ENCODE measurements around the gene NDFIP2.

Gene NDFIP2, protein sequence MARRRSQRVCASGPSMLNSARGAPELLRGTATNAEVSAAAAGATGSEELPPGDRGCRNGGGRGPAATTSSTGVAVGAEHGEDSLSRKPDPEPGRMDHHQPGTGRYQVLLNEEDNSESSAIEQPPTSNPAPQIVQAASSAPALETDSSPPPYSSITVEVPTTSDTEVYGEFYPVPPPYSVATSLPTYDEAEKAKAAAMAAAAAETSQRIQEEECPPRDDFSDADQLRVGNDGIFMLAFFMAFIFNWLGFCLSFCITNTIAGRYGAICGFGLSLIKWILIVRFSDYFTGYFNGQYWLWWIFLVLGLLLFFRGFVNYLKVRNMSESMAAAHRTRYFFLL

DNA sequence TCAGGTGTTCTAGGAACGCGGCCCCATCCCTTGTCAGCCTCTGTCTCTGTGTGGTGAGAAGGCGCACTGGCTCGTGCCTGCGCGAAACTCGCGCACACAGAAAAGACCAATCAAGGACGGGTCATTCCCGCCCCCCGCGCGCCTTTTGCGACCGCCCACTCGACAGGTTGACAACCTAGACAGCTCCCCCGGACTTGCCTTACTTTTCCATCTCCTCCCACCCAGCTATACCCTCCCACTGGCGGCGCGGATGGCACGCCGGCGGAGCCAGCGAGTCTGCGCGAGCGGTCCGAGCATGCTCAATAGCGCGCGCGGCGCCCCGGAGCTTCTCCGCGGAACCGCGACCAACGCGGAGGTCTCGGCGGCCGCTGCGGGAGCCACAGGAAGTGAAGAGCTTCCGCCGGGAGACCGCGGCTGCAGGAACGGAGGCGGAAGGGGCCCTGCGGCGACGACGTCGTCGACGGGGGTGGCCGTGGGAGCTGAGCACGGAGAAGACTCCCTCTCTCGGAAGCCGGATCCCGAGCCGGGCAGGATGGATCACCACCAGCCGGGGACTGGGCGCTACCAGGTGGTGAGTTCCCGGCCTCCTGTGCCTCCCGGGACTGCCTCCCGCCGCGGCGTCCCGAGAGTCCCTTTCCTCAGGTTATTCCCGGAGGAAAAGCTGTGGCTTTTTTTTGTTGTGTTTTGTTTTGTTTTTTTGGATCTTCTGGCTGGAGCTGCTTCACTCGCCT, at the start of gene NDFIP2:
Gene NDFIP2 (plus strand): TSS at position 202 of the 731 bp plus-strand sequence. CDS start 49 bp downstream, at position 251.
- H3K4me3 ChIP-seq (replicated peaks; ENCODE audit: low read depth, low read length), result peak within 1 kb of the TSS; percentile 80
- peak; percentile 92 for DNase-seq (ENCODE audit: extremely low read depth, insufficient read length)
- H3K36me3 ChIP-seq (ENCODE audit: control insufficient read depth, insufficient read depth, low read length), result no peaks in the 10 kb centered on the region
- no peaks in the 10 kb centered on the region for H3K27me3 ChIP-seq (replicated peaks; ENCODE audit: control insufficient read depth, insufficient read depth, low read length)
- TF ChIP-seq, protein P1, sequence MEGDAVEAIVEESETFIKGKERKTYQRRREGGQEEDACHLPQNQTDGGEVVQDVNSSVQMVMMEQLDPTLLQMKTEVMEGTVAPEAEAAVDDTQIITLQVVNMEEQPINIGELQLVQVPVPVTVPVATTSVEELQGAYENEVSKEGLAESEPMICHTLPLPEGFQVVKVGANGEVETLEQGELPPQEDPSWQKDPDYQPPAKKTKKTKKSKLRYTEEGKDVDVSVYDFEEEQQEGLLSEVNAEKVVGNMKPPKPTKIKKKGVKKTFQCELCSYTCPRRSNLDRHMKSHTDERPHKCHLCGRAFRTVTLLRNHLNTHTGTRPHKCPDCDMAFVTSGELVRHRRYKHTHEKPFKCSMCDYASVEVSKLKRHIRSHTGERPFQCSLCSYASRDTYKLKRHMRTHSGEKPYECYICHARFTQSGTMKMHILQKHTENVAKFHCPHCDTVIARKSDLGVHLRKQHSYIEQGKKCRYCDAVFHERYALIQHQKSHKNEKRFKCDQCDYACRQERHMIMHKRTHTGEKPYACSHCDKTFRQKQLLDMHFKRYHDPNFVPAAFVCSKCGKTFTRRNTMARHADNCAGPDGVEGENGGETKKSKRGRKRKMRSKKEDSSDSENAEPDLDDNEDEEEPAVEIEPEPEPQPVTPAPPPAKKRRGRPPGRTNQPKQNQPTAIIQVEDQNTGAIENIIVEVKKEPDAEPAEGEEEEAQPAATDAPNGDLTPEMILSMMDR (IDR thresholded peaks at IDR 0.05; ENCODE audit: insufficient read depth, low read length, poor library complexity, severe bottlenecking), result no peak

DNA sequence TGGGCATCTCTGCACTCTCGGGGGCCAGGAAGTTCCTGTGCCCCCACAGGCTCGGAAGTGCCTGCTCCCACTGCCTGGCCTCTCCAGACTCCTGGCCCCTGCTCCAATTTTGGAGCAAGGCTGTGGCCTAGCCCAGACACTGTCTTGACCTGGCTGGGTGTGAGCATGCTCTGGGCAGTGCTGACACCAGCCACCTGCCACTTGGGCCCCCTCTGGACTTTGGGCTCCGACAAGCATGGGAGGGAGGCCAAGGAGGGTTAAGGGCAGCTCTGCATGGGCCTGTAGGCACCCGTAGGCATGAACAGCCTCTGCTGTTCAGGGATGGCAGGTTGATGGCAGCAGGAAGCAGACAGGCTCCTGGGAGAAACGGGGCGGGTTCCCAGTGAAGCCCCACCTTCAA, 48.9 kb upstream of the NDFIP2 start:
- Histone ChIP-seq H3K4me3 (replicated peaks; ENCODE audit: low read depth, low read length) (no peak overlapping the region), H3K36me3 (ENCODE audit: control insufficient read depth, insufficient read depth, low read length) (no peaks in the 10 kb centered on the region), H3K27me3 (replicated peaks; ENCODE audit: control insufficient read depth, insufficient read depth, low read length) (no peaks in the 10 kb centered on the region)
- no peak for DNase-seq (ENCODE audit: extremely low read depth, insufficient read length)
- TF ChIP-seq, protein P1 (IDR thresholded peaks at IDR 0.05; ENCODE audit: insufficient read depth, low read length, poor library complexity, severe bottlenecking), result no peak

DNA sequence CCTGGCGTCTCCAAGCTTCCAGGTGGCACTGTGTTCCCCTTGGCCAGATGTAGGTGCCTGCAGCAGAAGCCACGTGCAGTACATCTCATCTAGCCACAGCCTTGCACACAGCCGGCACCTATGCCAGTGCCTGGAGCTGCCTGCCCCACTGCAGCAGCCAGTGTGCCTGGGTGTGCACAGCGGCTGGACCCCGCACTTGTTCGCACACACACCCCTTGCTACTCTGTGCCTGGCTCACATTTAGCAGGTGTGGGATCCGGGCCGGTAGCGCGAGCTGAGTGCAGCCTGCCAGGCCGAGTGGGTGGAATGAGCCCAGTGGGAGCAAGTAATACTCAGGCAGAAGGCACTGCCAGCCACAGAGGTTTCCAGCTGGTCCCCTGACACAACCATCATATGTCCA, 48.0 kb upstream of the NDFIP2 start:
- H3K36me3 ChIP-seq (ENCODE audit: control insufficient read depth, insufficient read depth, low read length), result no peaks in the 10 kb centered on the region
- H3K4me3 ChIP-seq (replicated peaks; ENCODE audit: low read depth, low read length), result no peak overlapping the region
- TF ChIP-seq, protein P1 (IDR thresholded peaks at IDR 0.05; ENCODE audit: insufficient read depth, low read length, poor library complexity, severe bottlenecking), result no peak
- no peak for DNase-seq (ENCODE audit: extremely low read depth, insufficient read length)
- no peaks in the 10 kb centered on the region for H3K27me3 ChIP-seq (replicated peaks; ENCODE audit: control insufficient read depth, insufficient read depth, low read length)

DNA sequence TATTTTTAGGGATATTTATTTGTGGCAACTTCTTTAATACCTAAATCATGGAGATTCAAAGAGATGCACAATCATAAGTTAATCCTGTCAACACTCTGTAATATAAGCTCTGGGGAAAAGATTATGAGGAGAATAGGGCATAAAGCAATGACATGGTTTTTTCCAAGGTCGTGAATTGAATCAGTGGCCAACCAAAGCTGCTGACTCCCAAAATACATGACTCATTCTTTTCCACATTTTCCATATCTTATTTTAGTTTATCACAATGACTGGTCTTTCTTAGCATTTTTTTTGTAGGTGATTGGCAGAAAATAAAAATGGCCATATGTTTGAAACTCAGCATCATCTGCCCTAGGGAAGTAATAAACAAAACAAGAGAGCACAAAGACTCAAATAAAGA, 46.4 kb upstream of the NDFIP2 start:
- no peak for DNase-seq (ENCODE audit: extremely low read depth, insufficient read length)
- no peaks in the 10 kb centered on the region for H3K36me3 ChIP-seq (ENCODE audit: control insufficient read depth, insufficient read depth, low read length)
- H3K4me3 ChIP-seq (replicated peaks; ENCODE audit: low read depth, low read length), result no peak overlapping the region
- TF ChIP-seq, protein P1 (IDR thresholded peaks at IDR 0.05; ENCODE audit: insufficient read depth, low read length, poor library complexity, severe bottlenecking), result no peak
- no peaks in the 10 kb centered on the region for H3K27me3 ChIP-seq (replicated peaks; ENCODE audit: control insufficient read depth, insufficient read depth, low read length)

DNA sequence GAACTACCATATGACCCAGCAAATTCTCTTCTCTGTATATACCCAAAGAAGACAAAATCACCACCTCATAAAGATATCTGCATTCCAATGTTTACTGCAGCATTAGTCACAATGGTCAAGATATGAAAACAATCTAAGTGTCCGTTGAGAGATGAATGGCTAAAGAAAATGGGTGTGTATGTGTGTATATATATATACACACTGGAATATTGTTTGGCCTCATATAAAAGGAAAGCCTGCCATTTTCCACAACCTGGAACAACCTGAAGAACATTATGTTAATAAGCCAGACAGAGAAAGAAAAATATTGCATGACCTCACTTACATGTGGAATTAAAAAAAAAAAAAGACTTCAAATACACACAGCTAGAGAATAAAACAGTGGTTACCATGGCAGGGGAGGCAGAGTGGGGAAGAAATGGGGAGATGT, 45.4 kb upstream of the NDFIP2 start:
- TF ChIP-seq, protein P1 (IDR thresholded peaks at IDR 0.05; ENCODE audit: insufficient read depth, low read length, poor library complexity, severe bottlenecking), result no peak
- DNase-seq (ENCODE audit: extremely low read depth, insufficient read length), result no peak
- no peaks in the 10 kb centered on the region for H3K27me3 ChIP-seq (replicated peaks; ENCODE audit: control insufficient read depth, insufficient read depth, low read length)
- no peak overlapping the region for H3K4me3 ChIP-seq (replicated peaks; ENCODE audit: low read depth, low read length)
- H3K36me3 ChIP-seq (ENCODE audit: control insufficient read depth, insufficient read depth, low read length), result no peaks in the 10 kb centered on the region

All from GM06990 (cell line).